ENCODE measurements around the gene HSPA9. TPM values are rescaled to one million over a fixed set of nuclear protein-coding genes. Genes with fewer than 3 reads are reported as not detected.

Gene HSPA9
- total RNA-seq, 1 experiment from 2014 or later = 424 TPM

DNA sequence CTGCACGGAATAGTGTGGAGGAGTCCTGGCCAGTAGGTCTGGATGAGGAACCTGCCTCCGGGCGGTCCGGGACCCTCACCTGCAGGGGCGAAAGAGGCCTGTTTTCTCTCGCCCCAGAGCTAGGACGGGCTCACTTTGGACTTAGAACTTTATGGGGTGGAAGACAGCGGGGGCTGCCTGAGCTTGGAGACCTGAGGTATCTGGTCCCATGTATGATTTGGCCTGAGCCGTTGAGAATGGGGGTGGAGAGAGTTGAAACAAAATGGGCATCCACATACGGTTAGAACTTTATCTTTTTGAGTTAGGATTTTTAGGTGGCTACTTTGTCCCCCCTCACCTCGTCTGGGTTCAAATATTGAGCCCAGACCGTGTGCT is 31.5 kb downstream of the HSPA9 start:
- CTCF ChIA-PET = no interaction called here
- in situ Hi-C loops (cut with HindIII; ENCODE audit: low pct_unique_long_range_greater_than_20kb, low sequenced_read_pairs) (no loop called here), intact Hi-C loops (cut with micrococcal nuclease; ENCODE audit: unreplicated experiment) (no loop called here)
- Histone ChIP-seq H3K4me1 (ENCODE audit: control insufficient read depth, insufficient read depth, low read length) (peaks cover 36% of the 10 kb centered on the region), H3K27ac (ENCODE audit: low read length) (peak overlapping the region; percentile 95), H3K4me3 (ENCODE audit: low read depth in 2 of 2, low read length in 2 of 2) (peak overlapping the region; percentile 90 to 95), H3K9me3 (ENCODE audit: control insufficient read depth, insufficient read depth, low read depth, low read length) (no peaks in the 10 kb centered on the region), H3K27me3 (ENCODE audit: control insufficient read depth, insufficient read depth, low read length) (no peaks in the 10 kb centered on the region), H3K36me3 (ENCODE audit: control insufficient read depth, insufficient read depth, low read length) (peaks cover 38% of the 10 kb centered on the region)
- BruUV-seq (replicated peaks) = TSS peak; percentile 95
- POLR2A ChIA-PET = interaction anchor here (0.6 to 1.5 kb wide), 8 partner anchors 8 to 1782 kb away, joined by 3 to 8 read pairs (median 4); no protein-coding TSS in a partner anchor
- ATAC-seq = peak; percentile 69
- TF ChIP-seq SIN3A (IDR thresholded peaks at IDR 0.05; ENCODE audit: borderline replicate concordance, insufficient read depth, low read depth, low read length) = no peak
- TF ChIP-seq, protein P1, sequence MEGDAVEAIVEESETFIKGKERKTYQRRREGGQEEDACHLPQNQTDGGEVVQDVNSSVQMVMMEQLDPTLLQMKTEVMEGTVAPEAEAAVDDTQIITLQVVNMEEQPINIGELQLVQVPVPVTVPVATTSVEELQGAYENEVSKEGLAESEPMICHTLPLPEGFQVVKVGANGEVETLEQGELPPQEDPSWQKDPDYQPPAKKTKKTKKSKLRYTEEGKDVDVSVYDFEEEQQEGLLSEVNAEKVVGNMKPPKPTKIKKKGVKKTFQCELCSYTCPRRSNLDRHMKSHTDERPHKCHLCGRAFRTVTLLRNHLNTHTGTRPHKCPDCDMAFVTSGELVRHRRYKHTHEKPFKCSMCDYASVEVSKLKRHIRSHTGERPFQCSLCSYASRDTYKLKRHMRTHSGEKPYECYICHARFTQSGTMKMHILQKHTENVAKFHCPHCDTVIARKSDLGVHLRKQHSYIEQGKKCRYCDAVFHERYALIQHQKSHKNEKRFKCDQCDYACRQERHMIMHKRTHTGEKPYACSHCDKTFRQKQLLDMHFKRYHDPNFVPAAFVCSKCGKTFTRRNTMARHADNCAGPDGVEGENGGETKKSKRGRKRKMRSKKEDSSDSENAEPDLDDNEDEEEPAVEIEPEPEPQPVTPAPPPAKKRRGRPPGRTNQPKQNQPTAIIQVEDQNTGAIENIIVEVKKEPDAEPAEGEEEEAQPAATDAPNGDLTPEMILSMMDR (IDR thresholded peaks at IDR 0.05) = no peak
- TF ChIP-seq POLR2AphosphoS5 (IDR thresholded peaks at IDR 0.05; ENCODE audit: low read depth, low read length) = no peak
- no peak for TF ChIP-seq TCF7L2 (IDR thresholded peaks at IDR 0.05; ENCODE audit: low read depth, low read length)
- TF ChIP-seq, protein P2, sequence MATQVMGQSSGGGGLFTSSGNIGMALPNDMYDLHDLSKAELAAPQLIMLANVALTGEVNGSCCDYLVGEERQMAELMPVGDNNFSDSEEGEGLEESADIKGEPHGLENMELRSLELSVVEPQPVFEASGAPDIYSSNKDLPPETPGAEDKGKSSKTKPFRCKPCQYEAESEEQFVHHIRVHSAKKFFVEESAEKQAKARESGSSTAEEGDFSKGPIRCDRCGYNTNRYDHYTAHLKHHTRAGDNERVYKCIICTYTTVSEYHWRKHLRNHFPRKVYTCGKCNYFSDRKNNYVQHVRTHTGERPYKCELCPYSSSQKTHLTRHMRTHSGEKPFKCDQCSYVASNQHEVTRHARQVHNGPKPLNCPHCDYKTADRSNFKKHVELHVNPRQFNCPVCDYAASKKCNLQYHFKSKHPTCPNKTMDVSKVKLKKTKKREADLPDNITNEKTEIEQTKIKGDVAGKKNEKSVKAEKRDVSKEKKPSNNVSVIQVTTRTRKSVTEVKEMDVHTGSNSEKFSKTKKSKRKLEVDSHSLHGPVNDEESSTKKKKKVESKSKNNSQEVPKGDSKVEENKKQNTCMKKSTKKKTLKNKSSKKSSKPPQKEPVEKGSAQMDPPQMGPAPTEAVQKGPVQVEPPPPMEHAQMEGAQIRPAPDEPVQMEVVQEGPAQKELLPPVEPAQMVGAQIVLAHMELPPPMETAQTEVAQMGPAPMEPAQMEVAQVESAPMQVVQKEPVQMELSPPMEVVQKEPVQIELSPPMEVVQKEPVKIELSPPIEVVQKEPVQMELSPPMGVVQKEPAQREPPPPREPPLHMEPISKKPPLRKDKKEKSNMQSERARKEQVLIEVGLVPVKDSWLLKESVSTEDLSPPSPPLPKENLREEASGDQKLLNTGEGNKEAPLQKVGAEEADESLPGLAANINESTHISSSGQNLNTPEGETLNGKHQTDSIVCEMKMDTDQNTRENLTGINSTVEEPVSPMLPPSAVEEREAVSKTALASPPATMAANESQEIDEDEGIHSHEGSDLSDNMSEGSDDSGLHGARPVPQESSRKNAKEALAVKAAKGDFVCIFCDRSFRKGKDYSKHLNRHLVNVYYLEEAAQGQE (IDR thresholded peaks at IDR 0.05; ENCODE audit: insufficient read depth in 1 of 2, low read depth in 2 of 2, low read length in 1 of 2) = no peak
- no peak for DNase-seq (ENCODE audit: low read depth, low spot score)

DNA sequence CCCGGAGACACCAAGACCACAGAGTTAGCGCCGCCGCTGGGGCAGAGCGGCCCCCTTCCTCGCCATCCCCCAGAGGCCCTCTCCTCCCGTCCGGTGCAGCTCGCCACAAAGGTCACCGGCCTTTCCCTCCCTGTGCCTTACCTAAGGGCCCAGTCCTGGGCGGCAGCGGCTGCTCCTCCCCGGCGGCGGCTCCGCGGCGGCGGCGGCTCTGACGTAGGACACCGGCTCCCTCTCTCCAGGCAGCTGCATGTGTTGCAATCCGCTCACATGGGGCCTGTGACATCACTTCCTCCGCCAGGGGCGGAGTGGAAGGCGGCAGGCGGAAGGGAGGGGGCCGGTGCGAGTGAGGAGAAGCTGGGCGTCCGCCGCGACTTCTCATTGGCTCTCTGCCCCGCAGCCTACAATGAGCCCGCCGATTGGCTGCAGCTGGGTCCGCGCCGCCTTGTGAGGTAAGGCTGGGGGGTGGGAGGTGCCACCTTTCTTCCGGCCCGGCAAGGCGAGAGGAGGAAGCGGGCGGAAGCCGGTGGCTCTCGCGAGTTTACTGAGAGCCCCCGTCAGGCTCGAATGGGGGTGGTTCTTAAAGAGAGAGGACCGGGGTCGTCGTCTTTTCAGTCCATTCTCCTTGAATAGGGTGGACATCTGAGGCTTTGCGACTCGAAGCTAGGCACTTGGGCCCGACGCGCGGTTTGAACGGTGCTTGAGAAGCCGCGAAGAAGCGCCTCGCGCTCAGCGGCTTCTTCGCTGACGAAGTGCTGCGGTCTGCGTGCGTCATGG is 32.1 kb downstream of the HSPA9 start, which contains the start of gene ETF1:
Gene ETF1, minus strand, starts transcription at position 281 of the 774 bp plus-strand sequence. CDS start 318 bp downstream, outside the sequence.
- in situ Hi-C loops (cut with HindIII; ENCODE audit: low pct_unique_long_range_greater_than_20kb, low sequenced_read_pairs) (no loop called here), intact Hi-C loops (cut with micrococcal nuclease; ENCODE audit: unreplicated experiment) (no loop called here)
- Histone ChIP-seq H3K36me3 (ENCODE audit: control insufficient read depth, insufficient read depth, low read length) (peaks cover 42% of the 10 kb centered on the region), H3K27me3 (ENCODE audit: control insufficient read depth, insufficient read depth, low read length) (no peaks in the 10 kb centered on the region), H3K4me3 (ENCODE audit: low read depth in 2 of 2, low read length in 2 of 2) (peak within 1 kb of the TSS; percentile 90 to 97), H3K9me3 (ENCODE audit: control insufficient read depth, insufficient read depth, low read depth, low read length) (no peaks in the 10 kb centered on the region), H3K4me1 (ENCODE audit: control insufficient read depth, insufficient read depth, low read length) (peaks cover 37% of the 10 kb centered on the region), H3K27ac (ENCODE audit: low read length) (peak within 1 kb of the TSS; percentile 95)
- POLR2A ChIA-PET = interaction anchor here (0.6 to 1.5 kb wide), 8 partner anchors 8 to 764 kb away, joined by 3 to 8 read pairs (median 4); no protein-coding TSS in a partner anchor
- CTCF ChIA-PET = no interaction called here
- ATAC-seq (peak; percentile 95), DNase-seq (ENCODE audit: low read depth, low spot score) (peak; percentile 92)
- TF ChIP-seq POLR2AphosphoS5 (IDR thresholded peaks at IDR 0.05; ENCODE audit: low read depth, low read length) = peak; percentile 71
- peak; percentile 48; the same call in 1 of the 2 replicates for TF ChIP-seq TCF7L2 (IDR thresholded peaks at IDR 0.05; ENCODE audit: low read depth, low read length)
- TF ChIP-seq, protein P1 (IDR thresholded peaks at IDR 0.05) = no peak
- TF ChIP-seq, protein P2 (IDR thresholded peaks at IDR 0.05; ENCODE audit: insufficient read depth in 1 of 2, low read depth in 2 of 2, low read length in 1 of 2) = no peak
- TF ChIP-seq SIN3A (IDR thresholded peaks at IDR 0.05; ENCODE audit: borderline replicate concordance, insufficient read depth, low read depth, low read length) = 0 out of 2 replicates have a peak, but pooled peaks have one; percentile 56
- BruUV-seq (replicated peaks) = no TSS peak
